ENCODE measurements around the gene MAGEB2.

Gene MAGEB2

DNA sequence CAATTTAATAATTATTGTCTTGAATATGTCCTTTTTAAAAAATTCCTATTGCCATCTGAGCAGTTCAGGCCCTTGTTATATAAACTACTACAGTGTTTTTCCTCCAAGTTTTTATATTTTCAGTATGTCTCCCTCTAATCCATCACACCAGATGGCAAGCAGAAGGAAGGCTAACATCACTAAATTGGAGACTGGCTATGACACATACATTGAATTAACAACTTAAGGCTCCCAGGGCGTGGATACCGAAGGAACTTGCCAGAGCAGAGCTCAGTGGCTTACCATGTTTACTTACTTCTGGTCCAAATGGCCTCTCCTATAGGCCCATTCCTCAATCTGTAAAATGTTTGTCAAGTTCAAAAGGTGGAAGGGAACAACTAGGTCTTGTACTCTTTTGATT lies 44.6 kb downstream of the MAGEB2 start:
- no peak for TF ChIP-seq CTCF (conservative IDR thresholded peaks at IDR 0.05; ENCODE audit: low read depth, low read length)

GRCh38 chrX:30261012-30261411 lies 45.6 kb downstream of the MAGEB2 start:
- H2AFZ ChIP-seq (ENCODE audit: low read depth) = no peak overlapping the region
- no peak for TF ChIP-seq CTCF (conservative IDR thresholded peaks at IDR 0.05; ENCODE audit: low read depth, low read length)

More for the DNA sequence above, 44.6 kb downstream of the MAGEB2 start:
- H3K27ac ChIP-seq = no peak overlapping the region
- H3K9ac ChIP-seq = no peak overlapping the region
- H3K4me3 ChIP-seq (IDR thresholded peaks at IDR 0.05; ENCODE audit: insufficient read depth, low read depth, low read length) = no peak overlapping the region
- H2AFZ ChIP-seq (ENCODE audit: low read depth) = no peak overlapping the region
- H3K27me3 ChIP-seq (ENCODE audit: insufficient read depth, low read depth) = no peaks in the 10 kb centered on the region
- H3K36me3 ChIP-seq (ENCODE audit: insufficient read depth) = no peaks in the 10 kb centered on the region
- no peaks in the 10 kb centered on the region for H4K20me1 ChIP-seq (ENCODE audit: insufficient read depth)
- H3K4me1 ChIP-seq (ENCODE audit: low read depth, poor library complexity, severe bottlenecking) = no peaks in the 10 kb centered on the region
- H3K79me2 ChIP-seq (ENCODE audit: insufficient read depth, low read depth) = no peaks in the 10 kb centered on the region
- H3K4me2 ChIP-seq = no peak overlapping the region

DNA sequence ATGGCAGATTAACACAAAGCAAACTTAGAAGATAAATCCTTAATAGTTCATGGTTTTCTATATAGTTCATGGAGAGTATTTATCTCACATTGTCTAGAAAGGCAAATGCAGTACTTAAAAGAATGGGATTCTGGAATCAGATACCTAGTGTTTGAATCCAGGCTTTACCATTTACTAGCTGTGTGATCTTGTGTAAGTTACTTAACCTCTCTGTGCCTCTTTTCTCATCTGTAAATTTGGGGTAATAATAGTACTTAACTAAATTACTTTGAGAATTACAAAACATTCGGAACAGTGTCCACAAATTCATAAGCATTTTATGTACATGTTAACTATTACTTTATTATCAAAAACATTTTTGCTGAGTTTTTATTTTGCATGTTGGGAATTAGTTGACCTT lies 47.4 kb downstream of the MAGEB2 start:
- Histone ChIP-seq H3K27me3 (ENCODE audit: insufficient read depth, low read depth) (no peaks in the 10 kb centered on the region), H2AFZ (ENCODE audit: low read depth) (no peak overlapping the region), H4K20me1 (ENCODE audit: insufficient read depth) (no peaks in the 10 kb centered on the region), H3K36me3 (ENCODE audit: insufficient read depth) (no peaks in the 10 kb centered on the region), H3K4me2 (no peak overlapping the region), H3K79me2 (ENCODE audit: insufficient read depth, low read depth) (no peaks in the 10 kb centered on the region), H3K27ac (no peak overlapping the region), H3K4me3 (IDR thresholded peaks at IDR 0.05; ENCODE audit: insufficient read depth, low read depth, low read length) (no peak overlapping the region), H3K9ac (no peak overlapping the region), H3K4me1 (ENCODE audit: low read depth, poor library complexity, severe bottlenecking) (no peaks in the 10 kb centered on the region)
- TF ChIP-seq CTCF (conservative IDR thresholded peaks at IDR 0.05; ENCODE audit: low read depth, low read length) = no peak

More at GRCh38 chrX:30261012-30261411, 45.6 kb downstream of the MAGEB2 start:
- Histone ChIP-seq H3K27me3 (ENCODE audit: insufficient read depth, low read depth) (no peaks in the 10 kb centered on the region), H3K79me2 (ENCODE audit: insufficient read depth, low read depth) (no peaks in the 10 kb centered on the region), H3K4me2 (no peak overlapping the region), H3K4me3 (IDR thresholded peaks at IDR 0.05; ENCODE audit: insufficient read depth, low read depth, low read length) (no peak overlapping the region), H3K9ac (no peak overlapping the region), H4K20me1 (ENCODE audit: insufficient read depth) (no peaks in the 10 kb centered on the region), H3K27ac (no peak overlapping the region), H3K36me3 (ENCODE audit: insufficient read depth) (no peaks in the 10 kb centered on the region), H3K4me1 (ENCODE audit: low read depth, poor library complexity, severe bottlenecking) (no peaks in the 10 kb centered on the region)

Data from KMS-11 (cell line).